Gastroesophageal sphincter (tissue), 3 donors: Measurements from ENCODE around the gene IL17RD.

ENCODE experiments used
- CTCF ChIP-seq, 4 experiments: fragments of 200-600 bp in 2 of 4; fragments of 450-650 bp in 2 of 4; sonication (generic) in 1 of 4; IDR thresholded peaks; one replicate each; pipeline ENCODE4 v1.5.1; 2017 to 2019; ENCODE audit warnings: antibody characterized with exemption in 4 of 4, mild to moderate bottlenecking in 2 of 4, moderate library complexity in 2 of 4
- POLR2AphosphoS5 ChIP-seq: sonication (generic); formaldehyde crosslinking; IDR thresholded peaks from one replicate; pipeline ENCODE4 v1.6.1; 2017; ENCODE audit warnings: antibody characterized with exemption

GRCh38 chr3:57073628-57074027, 91.5 kb downstream of the IL17RD start:
- no peak for TF ChIP-seq CTCF (IDR thresholded peaks at IDR 0.05)
- no peak for TF ChIP-seq POLR2AphosphoS5
